ENCODE data around the gene LRIG1. TPM values are rescaled to one million over a fixed set of nuclear protein-coding genes. Genes with fewer than 3 reads are reported as not detected.

The LRIG1 gene
- total RNA-seq, 2 donors from 2014 or later, result 119 to 186 TPM

DNA sequence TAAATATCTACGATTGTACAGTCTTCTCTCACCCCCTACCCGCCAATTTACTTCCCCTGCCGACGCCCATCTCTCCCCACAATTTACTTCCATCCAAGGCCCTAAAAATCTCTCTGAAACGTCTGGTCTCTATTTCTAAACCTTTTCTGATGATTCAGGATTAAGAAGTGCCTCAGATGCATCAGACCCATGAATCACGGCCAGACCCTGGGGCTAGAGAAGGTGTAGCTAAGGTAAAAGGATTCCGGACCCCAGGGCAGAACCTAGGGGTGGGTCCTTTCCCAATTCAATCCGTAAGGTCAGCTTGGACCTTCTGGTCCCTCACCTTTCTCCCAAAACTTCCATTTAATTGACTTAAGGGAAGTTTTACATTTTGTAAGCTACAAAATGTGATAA lies 46.4 kb downstream of the LRIG1 start:
- 84% methylated on average over 8 of the region's 8 CpGs for WGBS
- Histone ChIP-seq H3K4me3 (no peak overlapping the region), H3K4me1 (replicated peaks) (peaks cover 15% of the 10 kb centered on the region), H3K9me3 (no peaks in the 10 kb centered on the region), H3K27me3 (replicated peaks; ENCODE audit: insufficient read depth) (no peaks in the 10 kb centered on the region), H3K27ac (peak overlapping the region; percentile 57 to 63), H3K36me3 (no peaks in the 10 kb centered on the region)
- no peak for DNase-seq (ENCODE audit: low spot score)
- intact Hi-C loops (cut with DNase I), result loop anchor here (5.0 kb wide), 2 partner anchors 37 to 43 kb away; no protein-coding TSS in a partner anchor
- TF ChIP-seq POLR2A (IDR thresholded peaks at IDR 0.05) (no peak), POLR2AphosphoS5 (IDR thresholded peaks at IDR 0.05) (no peak)
- TF ChIP-seq, protein P1, sequence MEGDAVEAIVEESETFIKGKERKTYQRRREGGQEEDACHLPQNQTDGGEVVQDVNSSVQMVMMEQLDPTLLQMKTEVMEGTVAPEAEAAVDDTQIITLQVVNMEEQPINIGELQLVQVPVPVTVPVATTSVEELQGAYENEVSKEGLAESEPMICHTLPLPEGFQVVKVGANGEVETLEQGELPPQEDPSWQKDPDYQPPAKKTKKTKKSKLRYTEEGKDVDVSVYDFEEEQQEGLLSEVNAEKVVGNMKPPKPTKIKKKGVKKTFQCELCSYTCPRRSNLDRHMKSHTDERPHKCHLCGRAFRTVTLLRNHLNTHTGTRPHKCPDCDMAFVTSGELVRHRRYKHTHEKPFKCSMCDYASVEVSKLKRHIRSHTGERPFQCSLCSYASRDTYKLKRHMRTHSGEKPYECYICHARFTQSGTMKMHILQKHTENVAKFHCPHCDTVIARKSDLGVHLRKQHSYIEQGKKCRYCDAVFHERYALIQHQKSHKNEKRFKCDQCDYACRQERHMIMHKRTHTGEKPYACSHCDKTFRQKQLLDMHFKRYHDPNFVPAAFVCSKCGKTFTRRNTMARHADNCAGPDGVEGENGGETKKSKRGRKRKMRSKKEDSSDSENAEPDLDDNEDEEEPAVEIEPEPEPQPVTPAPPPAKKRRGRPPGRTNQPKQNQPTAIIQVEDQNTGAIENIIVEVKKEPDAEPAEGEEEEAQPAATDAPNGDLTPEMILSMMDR (IDR thresholded peaks at IDR 0.05), result no peak

DNA sequence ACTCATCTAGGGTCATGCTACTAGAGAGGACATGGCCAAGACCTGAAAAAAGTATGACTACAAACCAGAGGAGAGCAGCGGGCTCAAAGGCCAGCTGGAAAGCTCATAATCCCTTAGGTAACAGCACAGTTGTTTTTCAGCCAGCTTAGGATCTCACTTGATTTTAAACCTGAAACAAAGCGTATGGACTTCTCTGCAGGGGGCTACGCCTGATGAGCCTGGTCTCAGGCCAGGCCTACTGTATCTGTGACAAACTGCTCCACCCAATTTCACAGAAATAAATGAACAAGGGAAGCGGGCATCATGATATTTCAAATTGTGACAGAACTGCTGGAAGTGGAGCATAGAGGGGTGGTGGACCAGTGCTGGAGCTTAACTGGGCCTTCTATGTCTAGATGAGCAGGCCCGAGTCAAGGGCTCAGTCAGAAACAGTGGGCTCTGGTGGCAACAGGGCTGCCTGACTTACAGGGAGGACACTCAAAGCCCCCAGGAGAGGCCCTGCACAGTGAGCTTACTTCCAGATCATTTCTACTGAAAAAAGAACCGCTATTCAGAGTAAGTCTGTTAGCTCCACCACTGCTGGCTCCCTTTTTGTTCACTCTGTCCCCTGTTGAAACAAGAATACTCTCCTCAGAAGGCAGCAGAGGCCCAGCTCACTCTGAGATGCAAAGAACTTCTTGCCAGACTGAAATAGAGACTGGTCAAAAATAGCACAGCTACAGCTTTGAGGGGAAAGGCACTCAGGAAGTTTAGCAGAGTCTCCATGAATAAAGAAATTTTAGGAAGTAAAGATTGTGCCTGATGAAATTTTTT lies 47.0 kb downstream of the LRIG1 start:
- no peak for DNase-seq (ENCODE audit: low spot score)
- Histone ChIP-seq H3K4me1 (replicated peaks) (peaks cover 21% of the 10 kb centered on the region), H3K4me3 (no peak overlapping the region), H3K27ac (peak overlapping the region; percentile 57 to 63), H3K36me3 (no peaks in the 10 kb centered on the region), H3K27me3 (replicated peaks; ENCODE audit: insufficient read depth) (no peaks in the 10 kb centered on the region), H3K9me3 (no peaks in the 10 kb centered on the region)
- TF ChIP-seq, protein P1 (IDR thresholded peaks at IDR 0.05), result no peak
- TF ChIP-seq POLR2A (IDR thresholded peaks at IDR 0.05) (no peak), POLR2AphosphoS5 (IDR thresholded peaks at IDR 0.05) (no peak)
- intact Hi-C loops (cut with DNase I), result loop anchor here (5.0 kb wide), 2 partner anchors 37 to 43 kb away; no protein-coding TSS in a partner anchor
- WGBS, result 85% methylated on average over 6 of the region's 6 CpGs

DNA sequence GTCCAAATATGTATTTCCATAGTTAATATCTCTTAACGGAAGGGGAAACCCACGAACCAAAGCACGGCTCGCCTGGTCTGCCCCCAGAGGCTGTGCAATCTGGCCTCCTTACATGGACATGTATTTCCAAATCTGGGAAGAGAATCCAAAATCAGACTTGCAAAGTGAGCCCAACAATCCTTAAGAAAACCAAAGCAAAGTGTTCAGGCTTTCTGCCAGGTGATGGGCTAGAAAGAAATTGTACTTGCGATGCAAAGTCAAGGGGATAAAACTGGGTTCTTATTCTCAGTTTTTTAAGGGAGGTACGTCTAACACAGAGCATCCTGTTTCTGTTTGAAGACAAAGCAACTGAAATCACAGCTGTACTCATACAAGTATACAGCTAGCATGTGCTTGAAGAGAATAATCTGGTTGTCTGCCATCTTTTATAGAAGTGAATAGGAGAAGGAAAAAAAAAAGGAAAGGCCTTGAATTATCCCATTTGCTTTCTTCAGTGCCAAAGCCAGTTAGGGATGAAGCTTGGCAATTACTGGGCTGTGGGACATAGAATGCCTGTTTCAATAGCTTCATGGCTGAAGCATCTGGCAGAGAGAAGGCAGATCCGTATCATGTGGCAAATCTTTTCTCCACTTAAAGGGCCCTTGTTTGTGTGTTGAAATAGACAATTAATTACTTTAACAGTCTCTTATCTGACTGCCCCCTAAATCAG lies 48.4 kb downstream of the LRIG1 start:
- Histone ChIP-seq H3K27ac (peak overlapping the region; percentile 63 to 74), H3K27me3 (replicated peaks; ENCODE audit: insufficient read depth) (no peaks in the 10 kb centered on the region), H3K9me3 (no peaks in the 10 kb centered on the region), H3K4me3 (no peak overlapping the region), H3K4me1 (replicated peaks) (peaks cover 21% of the 10 kb centered on the region), H3K36me3 (no peaks in the 10 kb centered on the region)
- DNase-seq (ENCODE audit: low spot score), result no peak
- intact Hi-C loops (cut with DNase I), result loop anchor here (5.0 kb wide), 2 partner anchors 35 to 45 kb away; no protein-coding TSS in a partner anchor
- TF ChIP-seq POLR2A (IDR thresholded peaks at IDR 0.05) (no peak), POLR2AphosphoS5 (IDR thresholded peaks at IDR 0.05) (no peak)
- TF ChIP-seq, protein P1 (IDR thresholded peaks at IDR 0.05), result no peak
- WGBS, result 27% methylated on average over 7 of the region's 7 CpGs

DNA sequence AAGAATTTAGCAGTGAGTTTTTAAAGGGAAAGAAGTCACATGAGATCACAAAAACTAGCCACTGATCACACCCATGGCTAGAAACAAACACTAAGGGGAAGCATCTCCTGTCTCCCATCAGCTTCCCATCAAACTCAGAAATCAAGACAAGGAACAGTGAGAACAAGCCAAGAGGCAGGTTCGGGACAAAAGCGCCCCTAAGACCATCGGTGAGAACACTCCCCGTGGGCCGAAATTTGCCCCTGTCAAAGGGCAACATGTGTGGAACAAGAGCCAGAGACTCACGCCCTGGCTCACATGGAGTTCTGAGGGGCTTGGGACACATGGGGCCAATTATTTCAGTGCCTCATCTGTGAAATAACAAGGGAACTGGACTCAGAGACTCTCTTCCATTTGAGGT lies 49.1 kb downstream of the LRIG1 start:
- H3K4me1 ChIP-seq (replicated peaks), result peaks cover 21% of the 10 kb centered on the region
- DNase-seq (ENCODE audit: low spot score), result no peak
- peak overlapping the region; percentile 63 to 74 for H3K27ac ChIP-seq
- no peak for TF ChIP-seq POLR2AphosphoS5 (IDR thresholded peaks at IDR 0.05)
- TF ChIP-seq, protein P1 (IDR thresholded peaks at IDR 0.05), result no peak
- TF ChIP-seq POLR2A (IDR thresholded peaks at IDR 0.05), result no peak
- no peaks in the 10 kb centered on the region for H3K36me3 ChIP-seq
- no peak overlapping the region for H3K4me3 ChIP-seq
- H3K27me3 ChIP-seq (replicated peaks; ENCODE audit: insufficient read depth), result no peaks in the 10 kb centered on the region
- intact Hi-C loops (cut with DNase I), result loop anchor here (5.0 kb wide), 2 partner anchors 34 to 46 kb away; no protein-coding TSS in a partner anchor
- no peaks in the 10 kb centered on the region for H3K9me3 ChIP-seq
- WGBS, result 69% methylated on average over 6 of the region's 6 CpGs

Measured in prostate gland (tissue), 2 donors.